Endothelial cell of umbilical vein (primary cell): ENCODE data around the gene STARD13. TPM values are rescaled to one million over a fixed set of nuclear protein-coding genes. Genes with fewer than 3 reads are reported as not detected.

Source experiments
- BruUV-seq: library from RNA; stranded (reverse); fragments of 400-500 nt; replicated peaks from 2 replicates; lab custom pipeline; 2021; lab: Mats Ljungman, UMichigan
- CTCF ChIA-PET: fragments of 300-600, 350-600 bp; sonication (Branson Sonifier 250); formaldehyde crosslinking; loops from one replicate; lab custom pipeline; 2021; ENCODE audit warnings: antibody characterized with exemption, inconsistent platforms; lab: Charles Lee
- POLR2A ChIA-PET: fragments of 300-600, 350-600 bp; sonication (Branson Sonifier 250); formaldehyde crosslinking; loops from one replicate; lab custom pipeline; 2021; ENCODE audit warnings: antibody characterized with exemption, inconsistent platforms; lab: Charles Lee
- DNase-seq: peaks from one replicate; pipeline ENCODE4 v3.0.0-alpha.2; 2011; ENCODE audit warnings: low read depth, low spot score
- FAIRE-seq: peaks from 2 replicates; lab custom pipeline; 2011; peaks lifted over from hg19 to GRCh38; lab: Jason Lieb, UNC
- H2AFZ ChIP-seq: 2 replicates; pipeline ENCODE4 v1.6.0; 2012; ENCODE audit warnings: low read depth, low read length, control low read depth, inconsistent platforms
- H3K27ac ChIP-seq: 2 replicates; pipeline ENCODE4 v1.5.1; 2011; ENCODE audit warnings: low read depth, mild to moderate bottlenecking, control low read depth, low read length, moderate library complexity; ENCODE audit not compliant: insufficient read depth
- H3K27me3 ChIP-seq, 2 experiments: 2 replicates each; pipeline versions ENCODE4 v1.6.0 to v1.6.1; 2011; ENCODE audit warnings: low read length in 2 of 2, mixed read lengths in 1 of 2; ENCODE audit not compliant: control insufficient read depth in 2 of 2, insufficient read depth in 2 of 2
- H3K36me3 ChIP-seq, 2 experiments: 2 replicates in 1 of 2; 3 replicates in 1 of 2; pipeline ENCODE4 v1.5.1; 2011; ENCODE audit warnings: low read length in 2 of 2, mild to moderate bottlenecking in 1 of 2, moderate library complexity in 1 of 2; ENCODE audit not compliant: control insufficient read depth in 2 of 2, insufficient read depth in 2 of 2; ENCODE audit errors: extremely low read depth in 1 of 2
- H3K4me1 ChIP-seq: 3 replicates; pipeline ENCODE4 v1.5.1; 2011; ENCODE audit warnings: mild to moderate bottlenecking, low read length; ENCODE audit not compliant: control insufficient read depth, insufficient read depth; ENCODE audit errors: extremely low read depth
- H3K4me2 ChIP-seq: 2 replicates; pipeline ENCODE4 v1.6.1; 2011; ENCODE audit warnings: low read length, control low read depth, mixed read lengths; ENCODE audit not compliant: insufficient read depth
- H3K4me3 ChIP-seq, 3 experiments: fragments of 200-600 bp in 1 of 3; sonication (generic), shearing (Covaris generic) in 1 of 3; replicated peaks in 1 of 3; 2 replicates each; pipeline ENCODE4 v1.5.1; 2011 to 2016; ENCODE audit warnings: control low read depth in 3 of 3, low read length in 3 of 3, mild to moderate bottlenecking in 2 of 3, inconsistent platforms in 1 of 3, low read depth in 1 of 3, moderate library complexity in 1 of 3; ENCODE audit not compliant: insufficient read depth in 1 of 3
- H3K79me2 ChIP-seq: 2 replicates; pipeline ENCODE4 v1.6.0; 2012; ENCODE audit warnings: low read length, inconsistent platforms; ENCODE audit not compliant: control insufficient read depth, insufficient read depth
- H3K9ac ChIP-seq: replicated peaks from 2 replicates; pipeline ENCODE3; 2011; ENCODE audit warnings: low read length, control low read depth; ENCODE audit not compliant: insufficient read depth; ENCODE audit errors: extremely low read depth
- H3K9me1 ChIP-seq: replicated peaks from 3 replicates; pipeline ENCODE4 v1.6.0; 2011; ENCODE audit warnings: mild to moderate bottlenecking, low read length; ENCODE audit not compliant: control insufficient read depth, insufficient read depth; ENCODE audit errors: extremely low read depth
- H3K9me3 ChIP-seq: replicated peaks from 2 replicates; pipeline ENCODE4 v1.5.1; 2012; ENCODE audit warnings: low read length, inconsistent platforms; ENCODE audit not compliant: control insufficient read depth, insufficient read depth
- H4K20me1 ChIP-seq: replicated peaks from 2 replicates; pipeline ENCODE3; 2011; ENCODE audit warnings: mild to moderate bottlenecking, low read length; ENCODE audit not compliant: control insufficient read depth, insufficient read depth; ENCODE audit errors: extremely low read depth
- EZH2 ChIP-seq: IDR thresholded peaks from 2 replicates; pipeline ENCODE4 v1.6.1; 2012; ENCODE audit warnings: borderline replicate concordance, low read depth, mild to moderate bottlenecking, moderate library complexity, low read length, inconsistent platforms; ENCODE audit not compliant: severe bottlenecking
- FOS ChIP-seq: IDR thresholded peaks from 2 replicates; pipeline ENCODE4 v1.6.1; 2011; ENCODE audit warnings: mild to moderate bottlenecking, low read length, moderate library complexity, borderline replicate concordance; ENCODE audit not compliant: insufficient read depth
- GATA2 ChIP-seq: IDR thresholded peaks from 2 replicates; pipeline ENCODE4 v1.7.0; 2011; ENCODE audit warnings: low read depth, mild to moderate bottlenecking, moderate library complexity, mixed read lengths, low read length; ENCODE audit not compliant: insufficient read length, insufficient read depth
- POLR2AphosphoS5 ChIP-seq: IDR thresholded peaks from 2 replicates; pipeline ENCODE4 v1.6.1; 2012; ENCODE audit warnings: low read depth, mild to moderate bottlenecking, control low read depth, low read length, moderate library complexity; ENCODE audit not compliant: insufficient read depth
- dilution Hi-C: fragments of 300-500 bp; cut with MboI; formaldehyde crosslinking; loops from one replicate; pipeline ENCODE4 v1.15.0; 2019; ENCODE audit warnings: low sequenced_read_pairs; ENCODE audit not compliant: extremely low pct_ligation_motif_present
- intact Hi-C: fragments of 100-400 bp; cut with micrococcal nuclease; formaldehyde crosslinking; loops from one replicate; pipeline ENCODE4 v1.10.0; 2022
- polyA plus RNA-seq, 4 experiments: library from polyadenylated mRNA; depleted of rRNA in 3 of 4; stranded (reverse) in 3 of 4; unstranded in 1 of 4; fragments of >200 nt; gene quantifications; 2 replicates each; pipeline versions ENCODE4 v1.2.1 to v1.2.3, GENCODE V29; 2011 to 2012; ENCODE audit warnings: missing spikeins in 1 of 4
- total RNA-seq: library from RNA; stranded (reverse); gene quantifications from 2 replicates; pipeline ENCODE4 v1.2.3, GENCODE V29; 2021
- TF ChIP-seq, protein P1 (sequence below), 2 donors: IDR thresholded peaks; 1 replicate in 1 of 2; 2 replicates in 1 of 2; pipeline ENCODE4 v1.5.1; 2011; ENCODE audit warnings: low read length in 2 of 2, mild to moderate bottlenecking in 2 of 2, moderate library complexity in 2 of 2, control low read depth in 1 of 2, inconsistent platforms in 1 of 2, low read depth in 1 of 2; ENCODE audit not compliant: insufficient read depth in 1 of 2; ENCODE audit errors: extremely low read depth in 1 of 2
- TF ChIP-seq, protein P2 (sequence below): IDR thresholded peaks from 2 replicates; pipeline ENCODE4 v1.6.1; 2011; ENCODE audit not compliant: insufficient read depth, insufficient read length

Gene STARD13
- total and polyA plus RNA-seq, 2 donors (not counting 3 experiments of a cell fraction or from before 2014, with no cell fraction given) = 11.0 to 47.7 TPM

DNA sequence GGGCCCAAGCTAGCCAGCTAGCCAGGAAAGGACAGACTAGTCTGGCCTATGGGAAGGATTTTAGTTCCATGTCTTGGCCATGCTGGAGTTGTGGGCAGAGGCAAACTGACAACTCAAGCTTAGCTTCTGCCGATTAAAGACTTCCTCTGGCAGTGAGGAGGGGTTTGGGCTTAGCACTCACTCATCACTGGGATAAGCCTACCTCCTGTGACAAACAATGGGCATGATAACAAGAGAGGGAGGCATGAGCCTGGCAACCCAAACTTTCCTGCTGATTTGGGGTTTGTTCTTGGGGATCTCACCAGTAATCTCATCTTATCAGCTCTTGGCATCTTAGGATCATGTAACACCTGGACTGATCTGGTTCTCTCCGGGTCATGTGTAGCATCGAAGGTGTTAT is 185.7 kb downstream of the STARD13 start:
- no peak overlapping the region for H3K9ac ChIP-seq
- dilution Hi-C loops = no loop called here
- H4K20me1 ChIP-seq = no peaks in the 10 kb centered on the region
- FAIRE-seq = no peak
- no peaks in the 10 kb centered on the region for H3K27me3 ChIP-seq
- intact Hi-C loops = no loop called here
- no TSS peak for BruUV-seq
- H3K4me1 ChIP-seq = no peaks in the 10 kb centered on the region
- no peaks in the 10 kb centered on the region for H3K9me3 ChIP-seq
- ChIA-PET CTCF (interaction anchor here (1.1 to 1.7 kb wide), 2 partner anchors 12 to 43 kb away, joined by 3 to 6 read pairs; no protein-coding TSS in a partner anchor), POLR2A (interaction anchor here (1.1 kb wide), 1 partner anchor 11 kb away, joined by 3 read pairs; no protein-coding TSS in a partner anchor)
- TF ChIP-seq, protein P1, sequence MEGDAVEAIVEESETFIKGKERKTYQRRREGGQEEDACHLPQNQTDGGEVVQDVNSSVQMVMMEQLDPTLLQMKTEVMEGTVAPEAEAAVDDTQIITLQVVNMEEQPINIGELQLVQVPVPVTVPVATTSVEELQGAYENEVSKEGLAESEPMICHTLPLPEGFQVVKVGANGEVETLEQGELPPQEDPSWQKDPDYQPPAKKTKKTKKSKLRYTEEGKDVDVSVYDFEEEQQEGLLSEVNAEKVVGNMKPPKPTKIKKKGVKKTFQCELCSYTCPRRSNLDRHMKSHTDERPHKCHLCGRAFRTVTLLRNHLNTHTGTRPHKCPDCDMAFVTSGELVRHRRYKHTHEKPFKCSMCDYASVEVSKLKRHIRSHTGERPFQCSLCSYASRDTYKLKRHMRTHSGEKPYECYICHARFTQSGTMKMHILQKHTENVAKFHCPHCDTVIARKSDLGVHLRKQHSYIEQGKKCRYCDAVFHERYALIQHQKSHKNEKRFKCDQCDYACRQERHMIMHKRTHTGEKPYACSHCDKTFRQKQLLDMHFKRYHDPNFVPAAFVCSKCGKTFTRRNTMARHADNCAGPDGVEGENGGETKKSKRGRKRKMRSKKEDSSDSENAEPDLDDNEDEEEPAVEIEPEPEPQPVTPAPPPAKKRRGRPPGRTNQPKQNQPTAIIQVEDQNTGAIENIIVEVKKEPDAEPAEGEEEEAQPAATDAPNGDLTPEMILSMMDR (IDR thresholded peaks at IDR 0.05; ENCODE audit: extremely low read depth in 1 of 2, insufficient read depth in 1 of 2, low read depth in 1 of 2, low read length in 2 of 2) = no peak
- TF ChIP-seq, protein P2, sequence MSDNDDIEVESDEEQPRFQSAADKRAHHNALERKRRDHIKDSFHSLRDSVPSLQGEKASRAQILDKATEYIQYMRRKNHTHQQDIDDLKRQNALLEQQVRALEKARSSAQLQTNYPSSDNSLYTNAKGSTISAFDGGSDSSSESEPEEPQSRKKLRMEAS = no peak
- TF ChIP-seq FOS (no peak), POLR2AphosphoS5 (no peak), GATA2 (no peak), EZH2 (no peak)
- no peak for DNase-seq
- no peak overlapping the region for H3K4me3 ChIP-seq
- no peak overlapping the region for H3K4me2 ChIP-seq
- H3K36me3 ChIP-seq = peaks cover 1 to 2% of the 10 kb centered on the region in 2 experiments
- H3K27ac ChIP-seq = no peak overlapping the region
- no peak overlapping the region for H2AFZ ChIP-seq
- H3K9me1 ChIP-seq = no peaks in the 10 kb centered on the region
- H3K79me2 ChIP-seq = no peaks in the 10 kb centered on the region
